Measurements from ENCODE around the gene EXD3.

Gene EXD3

GRCh38 chr9:137404961-137405567 is 17.9 kb downstream of the EXD3 start:
- Mint-ChIP-seq H3K4me1 (peaks cover 25% of the 10 kb centered on the region), H3K27me3 (ENCODE audit: low read depth, poor library complexity) (peaks cover 8% of the 10 kb centered on the region), H3K36me3 (ENCODE audit: low read depth) (peaks cover 20% of the 10 kb centered on the region), H3K4me3 (no peak overlapping the region), H3K27ac (no peak overlapping the region), H3K9me3 (peaks cover 22% of the 10 kb centered on the region)
- no peak for TF ChIP-seq CTCF (IDR thresholded peaks at IDR 0.05)
- DNase-seq = no peak

- peaks cover 8% of the 10 kb centered on the region for H3K27me3 Mint-ChIP-seq (ENCODE audit: low read depth, poor library complexity)
- no peak overlapping the region for H3K27ac Mint-ChIP-seq
- no peak overlapping the region for H3K4me3 Mint-ChIP-seq
- DNase-seq = no peak
- H3K4me1 Mint-ChIP-seq = peaks cover 28% of the 10 kb centered on the region
- peaks cover 32% of the 10 kb centered on the region for H3K36me3 Mint-ChIP-seq (ENCODE audit: low read depth)
- H3K9me3 Mint-ChIP-seq = peaks cover 37% of the 10 kb centered on the region
- TF ChIP-seq CTCF (IDR thresholded peaks at IDR 0.05) = no peak
These were observed 19.7 kb downstream of the EXD3 start for GRCh38 chr9:137403269-137403668.

- Mint-ChIP-seq H3K36me3 (ENCODE audit: low read depth) (peaks cover 37% of the 10 kb centered on the region), H3K9me3 (peaks cover 42% of the 10 kb centered on the region), H3K4me3 (no peak overlapping the region), H3K27ac (no peak overlapping the region), H3K4me1 (peaks cover 24% of the 10 kb centered on the region), H3K27me3 (ENCODE audit: low read depth, poor library complexity) (peaks cover 8% of the 10 kb centered on the region)
- TF ChIP-seq CTCF (IDR thresholded peaks at IDR 0.05) = no peak
- no peak for DNase-seq
These were observed 20.2 kb downstream of the EXD3 start for GRCh38 chr9:137402746-137403145.

GRCh38 chr9:137398561-137399468 is 24.1 kb downstream of the EXD3 start:
- no peak overlapping the region for H3K4me3 Mint-ChIP-seq
- H3K27me3 Mint-ChIP-seq (ENCODE audit: low read depth, poor library complexity) = no peaks in the 10 kb centered on the region
- H3K27ac Mint-ChIP-seq = peak overlapping the region; percentile 44
- peaks cover 46% of the 10 kb centered on the region for H3K36me3 Mint-ChIP-seq (ENCODE audit: low read depth)
- no peak for DNase-seq
- peaks cover 50% of the 10 kb centered on the region for H3K9me3 Mint-ChIP-seq
- peaks cover 20% of the 10 kb centered on the region for H3K4me1 Mint-ChIP-seq
- TF ChIP-seq CTCF (IDR thresholded peaks at IDR 0.05) = no peak

- DNase-seq = no peak
- Mint-ChIP-seq H3K9me3 (peaks cover 50% of the 10 kb centered on the region), H3K27ac (no peak overlapping the region), H3K4me1 (peaks cover 19% of the 10 kb centered on the region), H3K27me3 (ENCODE audit: low read depth, poor library complexity) (no peaks in the 10 kb centered on the region), H3K4me3 (no peak overlapping the region), H3K36me3 (ENCODE audit: low read depth) (peaks cover 46% of the 10 kb centered on the region)
- no peak for TF ChIP-seq CTCF (IDR thresholded peaks at IDR 0.05)
These were observed 25.1 kb downstream of the EXD3 start for GRCh38 chr9:137397675-137398423.
